Inferior parietal cortex (tissue), 1 donor: ENCODE data around the gene KRTAP20-4.

Experiments
- DNase-seq: peaks from one replicate; pipeline ENCODE4 v3.0.0-alpha.2; 2016; ENCODE audit errors: extremely low spot score

KRTAP20-4 gene

DNA sequence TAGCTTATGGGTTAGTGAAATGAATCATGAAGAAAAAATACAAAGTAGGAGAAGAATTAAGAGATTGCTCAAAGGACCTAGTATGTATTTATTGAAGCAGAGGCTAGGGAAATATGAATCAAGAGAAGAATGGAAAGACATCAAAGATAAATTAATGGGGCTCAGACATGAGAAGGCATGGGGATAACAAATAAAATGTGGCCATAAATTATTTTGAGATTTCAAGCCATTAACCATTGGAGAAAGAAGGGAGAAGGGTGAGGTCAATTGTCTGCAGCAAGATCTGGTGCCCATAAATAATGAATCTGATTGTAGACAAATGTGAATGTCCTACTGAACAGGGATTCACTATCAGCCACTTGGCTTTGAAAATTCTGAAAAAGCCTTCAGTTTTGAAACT, 32.5 kb downstream of the KRTAP20-4 start:
- DNase-seq = no peak

GRCh38 chr21:30668776-30669175, 48.3 kb downstream of the KRTAP20-4 start:
- DNase-seq = no peak
